Right lobe of liver (tissue), 6 donors: ENCODE data around the gene BICD2. TPM values are rescaled to one million over a fixed set of nuclear protein-coding genes. Genes with fewer than 3 reads are reported as not detected.

Source experiments
- ATAC-seq, 4 donors: fragments of 200-7000 bp; cut with Tn5 transposase; one replicate each; pipeline ENCODE4 v1.9.1; 2020; ENCODE audit warnings: mild to moderate bottlenecking in 4 of 4, moderate library complexity in 4 of 4
- DNase-seq, 3 donors: peaks; one replicate each; pipeline ENCODE4 v3.0.0-alpha.2; 2020
- H3K27ac ChIP-seq, 3 donors: fragments of 200-600 bp; one replicate each; pipeline ENCODE4 v1.8.0; 2022
- H3K27me3 ChIP-seq, 2 donors: fragments of 200-600 bp; one replicate each; pipeline ENCODE4 v1.8.0; 2022
- H3K36me3 ChIP-seq, 4 donors: fragments of 200-600 bp; sonication (generic) in 1 of 4; one replicate each; pipeline versions ENCODE4 v1.5.1 to v1.8.0; 2017 to 2022; ENCODE audit warnings: control low read depth in 1 of 4
- H3K4me1 ChIP-seq, 4 donors: fragments of 200-600 bp; sonication (generic) in 1 of 4; one replicate each; pipeline versions ENCODE4 v1.5.1 to v1.8.0; 2017 to 2022; ENCODE audit warnings: control low read depth in 1 of 4
- H3K4me3 ChIP-seq, 3 donors: fragments of 200-600 bp; one replicate each; pipeline ENCODE4 v1.8.0; 2022
- H3K9me3 ChIP-seq, 4 donors: fragments of 200-600 bp; sonication (generic) in 1 of 4; one replicate each; pipeline versions ENCODE4 v1.5.1 to v1.8.0; 2017 to 2022; ENCODE audit warnings: control low read depth in 1 of 4
- POLR2A ChIP-seq: fragments of 450-650 bp; IDR thresholded peaks from one replicate; pipeline ENCODE4 v1.6.1; 2017; ENCODE audit warnings: antibody characterized with exemption, mild to moderate bottlenecking
- WGBS: methylation state at CpG from one replicate; pipeline ENCODE4 v1.1.6; 2018; ENCODE audit warnings: low coverage, low lambda C conversion rate; ENCODE audit not compliant: insufficient coverage; ENCODE audit errors: missing lambda C conversion rate; 5-methylcytosine and 5-hydroxymethylcytosine counted together
- intact Hi-C, 2 donors: fragments of 100-400 bp; cut with DNase I; formaldehyde crosslinking; loops; one replicate each; pipeline versions ENCODE4 v1.11.2 to v1.14.1; 2022
- total RNA-seq, 6 experiments: library from RNA; depleted of rRNA in 2 of 6; stranded (reverse); fragments of >200 nt in 2 of 6; fragmentation: NEBNext Ultra II Directional in 3 of 6; extraction: Animal tissue kit (Norgen Biotek cat#: 25700) in 3 of 6; gene quantifications; one replicate each; pipeline versions ENCODE4 v1.1.0 to v1.2.4, GENCODE V29; 2016 to 2023
- TF ChIP-seq, protein P1 (sequence below), 4 donors: fragments of 200-600 bp in 3 of 4; fragments of 450-650 bp in 1 of 4; IDR thresholded peaks; one replicate each; pipeline versions ENCODE4 v1.5.1 to v1.8.0; 2016 to 2022; ENCODE audit warnings: antibody characterized with exemption in 4 of 4, mild to moderate bottlenecking in 2 of 4
- donor health status: DM: no; HTN: yes; CAD: no.
- donor health status: DM: no; HTN: no; CAD: no.
- donor health status: DM: no; HTN: no; CAD: no.
- donor health status: DM: no; HTN: yes; CAD: no.
- donor health status: DM: no; HTN: yes; CAD: no.

Gene BICD2
- total RNA-seq, 6 experiments from 2014 or later, result 6.3 to 14.9 (median 9.8) TPM

GRCh38 chr9:92781899-92782298, 17.3 kb upstream of the BICD2 start:
- no peak for TF ChIP-seq POLR2A
- TF ChIP-seq, protein P1, sequence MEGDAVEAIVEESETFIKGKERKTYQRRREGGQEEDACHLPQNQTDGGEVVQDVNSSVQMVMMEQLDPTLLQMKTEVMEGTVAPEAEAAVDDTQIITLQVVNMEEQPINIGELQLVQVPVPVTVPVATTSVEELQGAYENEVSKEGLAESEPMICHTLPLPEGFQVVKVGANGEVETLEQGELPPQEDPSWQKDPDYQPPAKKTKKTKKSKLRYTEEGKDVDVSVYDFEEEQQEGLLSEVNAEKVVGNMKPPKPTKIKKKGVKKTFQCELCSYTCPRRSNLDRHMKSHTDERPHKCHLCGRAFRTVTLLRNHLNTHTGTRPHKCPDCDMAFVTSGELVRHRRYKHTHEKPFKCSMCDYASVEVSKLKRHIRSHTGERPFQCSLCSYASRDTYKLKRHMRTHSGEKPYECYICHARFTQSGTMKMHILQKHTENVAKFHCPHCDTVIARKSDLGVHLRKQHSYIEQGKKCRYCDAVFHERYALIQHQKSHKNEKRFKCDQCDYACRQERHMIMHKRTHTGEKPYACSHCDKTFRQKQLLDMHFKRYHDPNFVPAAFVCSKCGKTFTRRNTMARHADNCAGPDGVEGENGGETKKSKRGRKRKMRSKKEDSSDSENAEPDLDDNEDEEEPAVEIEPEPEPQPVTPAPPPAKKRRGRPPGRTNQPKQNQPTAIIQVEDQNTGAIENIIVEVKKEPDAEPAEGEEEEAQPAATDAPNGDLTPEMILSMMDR (IDR thresholded peaks at IDR 0.05), result no peak
- DNase-seq, result no peak
- ATAC-seq, result no peak
- no peaks in the 10 kb centered on the region for H3K36me3 ChIP-seq
- H3K9me3 ChIP-seq, result no peaks in the 10 kb centered on the region
- H3K27me3 ChIP-seq, result no peaks in the 10 kb centered on the region
- H3K4me1 ChIP-seq, result no peaks in the 10 kb centered on the region
- H3K27ac ChIP-seq, result no peak overlapping the region
- whole genome bisulfite sequencing, result 75% methylated on average over 2 of the region's 2 CpGs
- intact Hi-C loops, result no loop called here
- no peak overlapping the region for H3K4me3 ChIP-seq

GRCh38 chr9:92780206-92780605, 15.6 kb upstream of the BICD2 start:
- intact Hi-C loops, result no loop called here
- Histone ChIP-seq H3K4me1 (no peaks in the 10 kb centered on the region), H3K27me3 (no peaks in the 10 kb centered on the region), H3K9me3 (no peaks in the 10 kb centered on the region), H3K36me3 (no peaks in the 10 kb centered on the region), H3K4me3 (no peak overlapping the region), H3K27ac (no peak overlapping the region)
- no peak for TF ChIP-seq POLR2A
- TF ChIP-seq, protein P1 (IDR thresholded peaks at IDR 0.05), result no peak
- ATAC-seq (no peak), DNase-seq (no peak)

DNA sequence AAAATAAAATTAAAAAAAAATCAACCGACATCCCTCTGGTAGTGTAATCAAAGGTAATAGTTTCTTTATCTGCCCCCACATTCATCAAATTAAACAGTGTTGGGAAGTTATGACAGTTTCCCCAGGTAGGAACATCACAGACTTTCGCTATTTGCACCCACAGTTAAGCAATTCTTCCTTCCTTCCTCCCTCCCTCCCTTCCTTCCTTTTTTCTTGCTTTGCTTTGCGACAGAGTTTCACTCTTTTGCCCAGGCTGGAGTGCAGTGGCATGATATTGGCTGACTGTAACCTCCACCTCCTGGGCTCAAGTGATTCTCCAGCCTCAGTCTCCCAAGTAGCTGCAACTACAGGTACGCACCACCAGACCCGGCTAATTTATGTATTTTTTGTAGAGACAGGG, 10.8 kb upstream of the BICD2 start:
- ATAC-seq, result no peak
- Histone ChIP-seq H3K27me3 (no peaks in the 10 kb centered on the region), H3K27ac (no peak overlapping the region), H3K9me3 (no peaks in the 10 kb centered on the region), H3K4me3 (no peak overlapping the region), H3K36me3 (no peaks in the 10 kb centered on the region), H3K4me1 (no peaks in the 10 kb centered on the region)
- intact Hi-C loops, result no loop called here
- WGBS, result 67% methylated on average over 5 of the region's 5 CpGs
- no peak for DNase-seq
- TF ChIP-seq, protein P1 (IDR thresholded peaks at IDR 0.05), result no peak
- TF ChIP-seq POLR2A, result no peak

DNA sequence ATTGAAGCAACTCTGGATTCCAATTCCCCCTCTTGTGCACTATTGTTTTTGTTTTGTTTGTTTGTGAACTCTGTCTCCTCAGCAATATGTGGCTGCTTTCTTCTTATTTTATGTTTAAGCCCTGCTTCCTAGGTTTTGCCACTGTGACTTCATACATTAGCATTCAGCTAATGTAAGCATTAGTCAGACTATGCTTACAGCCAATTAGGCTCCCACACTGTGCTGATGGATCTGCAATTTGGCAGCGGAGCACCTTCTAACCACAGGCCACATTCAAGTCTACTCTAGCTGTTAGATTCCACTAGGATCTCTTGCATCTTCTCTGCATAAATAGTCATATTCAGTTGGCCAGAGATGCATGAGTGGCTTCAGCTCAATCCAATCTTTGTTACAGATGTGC, 9.6 kb upstream of the BICD2 start:
- WGBS, result 40% methylated on average over 1 of the region's 1 CpG
- no peak overlapping the region for H3K27ac ChIP-seq
- intact Hi-C loops, result no loop called here

DNA sequence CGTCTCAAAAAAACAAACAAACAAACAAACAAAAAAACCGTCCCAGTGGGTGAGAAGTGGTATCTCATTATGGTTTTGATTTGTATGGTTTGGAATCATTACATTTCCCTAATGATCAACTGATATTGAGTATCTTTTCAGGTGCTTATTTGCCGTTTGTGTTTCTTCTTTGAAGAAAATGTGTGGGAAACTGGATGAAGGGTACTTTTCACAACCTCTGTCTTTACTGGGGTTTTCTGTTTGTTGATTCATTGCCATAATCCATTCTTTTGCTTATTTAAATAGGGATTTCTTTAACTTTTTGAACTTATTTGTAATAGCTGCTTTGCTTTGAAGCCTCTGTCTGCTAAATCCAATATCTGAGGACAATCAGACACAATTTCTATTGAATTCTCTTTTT, 9.2 kb upstream of the BICD2 start:
- no peaks in the 10 kb centered on the region for H3K36me3 ChIP-seq
- H3K4me3 ChIP-seq, result no peak overlapping the region
- intact Hi-C loops, result no loop called here
- no peaks in the 10 kb centered on the region for H3K4me1 ChIP-seq
- no peak for ATAC-seq
- no peak overlapping the region for H3K27ac ChIP-seq
- 80% methylated on average over 3 of the region's 3 CpGs for WGBS
- H3K27me3 ChIP-seq, result no peaks in the 10 kb centered on the region
- no peaks in the 10 kb centered on the region for H3K9me3 ChIP-seq
- DNase-seq, result no peak
- TF ChIP-seq, protein P1 (IDR thresholded peaks at IDR 0.05), result no peak
- TF ChIP-seq POLR2A, result no peak

More for the DNA sequence above, 9.6 kb upstream of the BICD2 start:
- H3K36me3 ChIP-seq, result no peaks in the 10 kb centered on the region
- no peak for ATAC-seq
- no peaks in the 10 kb centered on the region for H3K4me1 ChIP-seq
- no peak for DNase-seq
- TF ChIP-seq POLR2A, result no peak
- TF ChIP-seq, protein P1 (IDR thresholded peaks at IDR 0.05), result no peak
- no peaks in the 10 kb centered on the region for H3K9me3 ChIP-seq
- H3K4me3 ChIP-seq, result no peak overlapping the region
- H3K27me3 ChIP-seq, result no peaks in the 10 kb centered on the region
